Glomerular visceral epithelial cell (primary cell): ENCODE measurements around the gene NEK11.
"Not testable (repeated sequence)": the region's sequence is repeated elsewhere in the genome, so short reads cannot be mapped to it uniquely, and the experiment has no call there.

ENCODE experiments used
- DNase-seq: peaks from one replicate; pipeline ENCODE4 v3.0.0-alpha.2; 2016; ENCODE audit errors: extremely low spot score

The NEK11 gene

DNA sequence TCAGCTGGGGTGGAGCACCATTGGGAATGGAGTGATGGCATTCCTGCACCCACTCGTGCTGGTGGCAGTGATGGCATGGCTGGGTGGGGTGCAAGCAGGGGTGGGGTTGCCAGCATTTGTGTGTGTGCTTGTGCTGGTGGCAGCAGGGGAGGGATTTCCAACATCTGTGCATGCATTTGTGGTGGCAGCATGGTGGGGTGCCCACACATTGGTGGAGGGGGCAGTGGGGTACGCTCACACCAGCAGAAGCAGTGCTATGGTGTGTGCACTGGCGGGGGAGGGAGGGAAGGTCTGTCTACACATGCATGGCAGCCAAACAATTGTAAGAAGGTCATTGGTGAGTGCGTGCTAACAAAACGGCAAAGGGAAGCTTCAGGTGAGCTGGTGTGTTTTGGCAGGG, 278.2 kb downstream of the NEK11 start:
- no peak for DNase-seq

DNA sequence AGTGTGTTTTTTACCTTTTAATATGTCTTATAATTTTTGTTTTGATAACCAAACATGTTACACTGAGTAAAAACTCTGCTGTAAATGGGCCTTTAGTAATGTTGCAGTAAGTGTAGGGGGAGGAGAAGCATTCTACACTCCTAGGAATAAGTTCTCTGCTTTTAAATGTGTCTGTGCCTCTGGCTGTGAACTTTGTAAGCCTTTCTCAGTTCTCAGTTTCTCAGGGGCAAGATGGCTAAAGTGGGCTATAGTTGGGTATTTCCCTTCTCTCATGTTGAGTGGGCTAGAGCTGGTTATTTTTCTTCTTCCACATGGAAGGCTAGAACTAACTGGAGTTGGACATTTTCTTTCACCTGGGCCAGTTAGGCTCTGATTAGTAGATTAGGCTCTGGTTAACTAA, 279.6 kb downstream of the NEK11 start:
- no peak for DNase-seq

DNA sequence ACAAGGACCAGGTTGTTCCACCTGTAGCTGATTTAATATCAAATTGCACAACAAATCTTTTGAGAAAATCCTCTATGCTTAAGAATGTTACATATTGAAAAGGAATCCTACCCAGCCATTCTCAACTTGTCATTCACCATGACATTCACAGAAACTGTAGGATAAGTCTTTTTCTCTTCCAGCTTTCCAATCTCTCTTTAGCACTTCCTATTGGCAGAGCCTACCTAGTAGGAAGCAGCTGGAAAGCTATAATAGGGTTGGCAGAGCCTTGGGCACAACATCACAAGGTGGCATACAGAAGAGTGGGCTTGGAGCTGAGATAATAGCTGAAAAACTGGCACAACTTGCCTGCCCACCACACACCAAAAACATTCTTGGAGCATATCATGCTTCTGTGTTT, 287.6 kb downstream of the NEK11 start:
- DNase-seq: no peak

DNA sequence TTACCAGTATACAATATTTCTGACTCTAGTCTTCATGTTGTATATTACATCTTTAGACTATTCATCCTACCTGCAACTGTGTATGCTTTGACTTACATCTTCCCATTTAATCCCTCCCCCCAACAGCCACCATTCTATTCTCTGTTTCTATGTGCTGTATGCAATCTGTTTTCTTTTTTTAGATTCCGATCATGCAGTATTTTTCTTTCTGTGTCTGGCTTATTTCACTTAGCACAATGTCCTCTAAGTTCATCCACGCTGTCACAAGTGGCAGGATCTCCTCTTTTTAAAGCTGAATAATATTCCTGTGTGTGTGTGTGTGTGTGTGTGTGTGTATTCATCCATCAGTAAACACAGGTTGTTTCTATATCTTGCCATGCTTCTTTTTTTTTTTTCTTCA, 288.5 kb downstream of the NEK11 start:
- DNase-seq: no peak

DNA sequence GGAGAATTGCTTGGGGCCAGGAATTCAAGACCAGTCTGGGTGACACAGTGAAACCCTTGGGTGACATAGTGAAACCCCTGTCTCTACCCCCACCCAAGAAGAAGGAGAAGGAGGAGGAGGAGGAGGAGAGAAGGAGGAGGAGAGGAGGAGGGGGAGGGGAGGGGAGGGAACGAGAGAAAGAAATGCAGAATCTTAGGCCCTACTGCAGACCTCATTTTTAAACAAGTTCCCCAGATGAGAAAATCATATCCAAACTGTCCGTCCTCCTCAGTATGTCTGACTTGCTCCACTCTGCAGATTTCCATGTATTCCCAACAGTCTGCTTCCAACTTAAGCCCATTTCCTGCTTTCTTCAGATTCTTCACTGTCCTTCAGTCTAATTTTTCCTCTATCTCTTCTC, 291.0 kb downstream of the NEK11 start:
- no peak for DNase-seq

DNA sequence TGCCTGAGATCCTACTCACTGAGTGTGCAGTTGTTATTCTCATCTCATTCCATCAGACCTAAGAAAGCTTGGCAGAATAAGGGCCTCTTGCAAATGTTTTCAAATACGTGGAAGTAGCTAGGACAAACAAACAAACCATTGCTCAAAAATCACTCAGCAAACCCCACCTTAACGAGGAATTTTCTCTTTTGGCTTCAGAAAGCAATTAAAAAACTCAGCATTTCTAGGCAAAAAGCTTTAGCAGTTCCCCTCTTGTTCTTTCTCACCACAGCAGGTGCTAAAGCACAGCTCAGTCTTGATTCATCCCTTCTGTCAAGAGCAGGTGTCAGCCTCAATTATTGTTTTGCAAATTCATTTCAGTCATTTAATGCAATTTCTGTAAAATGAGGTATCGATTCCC, 296.3 kb downstream of the NEK11 start:
- no peak for DNase-seq

DNA sequence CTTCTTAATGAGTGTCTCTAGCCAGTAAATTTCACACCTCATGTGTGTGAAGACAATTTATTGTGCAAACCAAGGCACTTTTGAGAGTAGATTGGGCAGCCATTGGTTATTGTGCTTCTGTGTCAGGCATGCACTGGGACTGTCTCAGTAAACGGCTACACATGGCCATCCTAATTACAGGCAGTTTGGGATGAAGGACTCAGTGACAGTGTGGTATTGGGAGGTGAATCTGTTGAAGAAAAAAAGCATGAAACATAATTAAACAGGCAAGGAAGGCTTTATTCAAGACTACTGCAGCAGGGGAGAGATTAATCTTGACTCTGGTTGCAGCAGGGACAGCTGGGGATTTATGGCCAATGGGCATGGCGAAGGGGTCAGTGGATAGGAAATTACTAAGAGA, 297.1 kb downstream of the NEK11 start:
- DNase-seq: no peak

DNA sequence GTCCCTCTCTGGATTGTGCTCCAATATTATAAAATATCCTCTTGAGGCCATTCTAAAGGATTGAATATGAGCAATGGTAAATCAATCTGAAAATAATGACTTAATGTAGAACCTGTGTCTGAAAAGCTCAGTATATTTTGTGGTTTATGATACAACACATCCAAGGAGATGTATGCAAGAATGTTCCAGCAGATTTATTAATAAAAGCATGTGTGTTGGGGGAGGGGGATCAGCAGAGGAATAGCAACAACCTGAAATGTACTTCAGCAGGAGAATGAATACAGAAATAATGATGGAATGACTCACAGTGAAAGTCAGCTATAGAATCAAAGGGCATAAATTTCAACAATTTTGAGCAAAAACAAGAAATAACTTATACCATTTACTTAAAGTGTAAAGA, 298.2 kb downstream of the NEK11 start:
- DNase-seq: no peak

DNA sequence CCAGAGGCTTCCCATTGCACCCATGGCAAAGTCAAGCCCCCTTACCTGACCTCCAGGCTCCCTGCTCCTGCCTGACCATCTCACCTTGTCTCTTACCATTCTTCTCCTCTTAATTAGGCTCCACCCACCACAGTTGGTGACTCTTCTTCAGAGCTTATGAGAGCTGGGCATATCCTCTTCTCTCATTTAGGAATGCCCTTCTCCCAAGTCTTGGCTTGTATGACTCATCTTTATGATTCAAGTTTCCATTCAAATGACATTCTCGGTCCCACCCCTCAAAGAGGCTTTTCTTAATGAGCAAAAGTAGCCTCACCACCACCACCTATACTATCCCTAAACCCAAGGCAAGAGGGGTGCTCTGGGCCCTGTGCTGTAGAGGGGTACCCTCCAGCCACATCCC, 299.6 kb downstream of the NEK11 start:
- DNase-seq: no peak

DNA sequence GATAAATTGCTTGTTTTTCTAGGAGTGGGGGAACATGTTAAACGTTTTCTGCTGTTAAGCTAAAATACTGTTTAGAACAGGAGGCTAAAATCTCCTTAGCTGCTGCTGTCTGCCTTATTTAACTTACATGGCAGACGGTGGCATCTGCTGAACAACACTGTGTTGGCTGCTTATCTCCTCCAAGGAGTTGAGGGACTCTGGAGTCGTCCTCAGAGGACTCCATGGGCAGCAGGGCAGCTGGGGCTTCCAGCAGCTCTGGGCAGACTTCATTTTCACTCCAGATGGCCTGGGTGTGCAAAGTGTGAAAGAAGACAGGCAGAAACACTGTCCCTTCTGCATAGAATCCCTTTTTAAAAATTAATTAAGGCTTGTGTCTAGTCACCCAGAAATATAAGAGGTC, 302.0 kb downstream of the NEK11 start:
- no peak for DNase-seq

DNA sequence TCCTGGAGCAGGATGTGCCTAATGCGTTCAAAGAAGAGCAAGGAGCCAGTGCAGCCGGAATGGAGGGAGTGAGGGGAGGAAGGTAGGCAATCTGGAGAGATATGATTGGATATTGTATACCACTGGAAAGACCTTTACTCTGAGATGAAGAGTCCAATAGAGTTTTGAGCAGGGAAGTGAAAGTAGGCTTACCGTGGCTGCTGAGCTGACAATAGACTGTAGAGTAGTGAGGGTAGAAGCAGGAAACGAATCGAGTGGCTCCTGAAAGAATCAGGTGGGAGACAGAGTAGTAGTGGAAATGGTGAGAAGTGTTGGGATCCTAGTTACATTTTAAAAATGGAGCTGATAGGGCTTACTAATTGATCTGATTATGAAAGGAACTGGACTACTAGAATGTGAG, 303.1 kb downstream of the NEK11 start:
- no peak for DNase-seq

DNA sequence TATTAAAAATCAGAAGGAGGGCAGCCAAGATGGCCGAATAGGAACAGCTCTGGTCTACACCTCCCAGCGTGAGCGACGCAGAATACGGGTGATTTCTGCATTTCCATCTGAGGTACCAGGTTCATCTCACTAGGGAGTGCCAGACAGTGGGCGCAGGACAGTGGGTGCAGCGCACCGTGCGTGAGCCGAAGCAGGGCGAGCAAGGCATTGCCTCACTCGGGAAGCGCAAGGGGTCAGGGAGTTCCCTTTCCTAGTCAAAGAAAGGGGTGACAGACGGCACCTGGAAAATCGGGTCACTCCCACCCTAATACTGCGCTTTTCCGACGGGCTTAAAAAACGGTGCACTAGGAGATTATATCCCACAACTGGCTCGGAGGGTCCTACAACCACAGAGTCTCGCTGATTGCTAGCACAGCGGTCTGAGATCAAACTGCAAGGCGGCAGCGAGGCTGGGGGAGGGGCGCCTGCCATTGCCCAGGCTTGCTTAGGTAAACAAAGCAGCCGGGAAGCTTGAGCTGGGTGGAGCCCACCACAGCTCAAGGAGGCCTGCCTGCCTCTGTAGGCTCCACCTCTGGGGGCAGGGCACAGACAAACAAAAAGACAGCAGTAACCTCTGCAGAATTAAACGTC, 304.9 kb downstream of the NEK11 start:
- DNase-seq: not testable (repeated sequence)

DNA sequence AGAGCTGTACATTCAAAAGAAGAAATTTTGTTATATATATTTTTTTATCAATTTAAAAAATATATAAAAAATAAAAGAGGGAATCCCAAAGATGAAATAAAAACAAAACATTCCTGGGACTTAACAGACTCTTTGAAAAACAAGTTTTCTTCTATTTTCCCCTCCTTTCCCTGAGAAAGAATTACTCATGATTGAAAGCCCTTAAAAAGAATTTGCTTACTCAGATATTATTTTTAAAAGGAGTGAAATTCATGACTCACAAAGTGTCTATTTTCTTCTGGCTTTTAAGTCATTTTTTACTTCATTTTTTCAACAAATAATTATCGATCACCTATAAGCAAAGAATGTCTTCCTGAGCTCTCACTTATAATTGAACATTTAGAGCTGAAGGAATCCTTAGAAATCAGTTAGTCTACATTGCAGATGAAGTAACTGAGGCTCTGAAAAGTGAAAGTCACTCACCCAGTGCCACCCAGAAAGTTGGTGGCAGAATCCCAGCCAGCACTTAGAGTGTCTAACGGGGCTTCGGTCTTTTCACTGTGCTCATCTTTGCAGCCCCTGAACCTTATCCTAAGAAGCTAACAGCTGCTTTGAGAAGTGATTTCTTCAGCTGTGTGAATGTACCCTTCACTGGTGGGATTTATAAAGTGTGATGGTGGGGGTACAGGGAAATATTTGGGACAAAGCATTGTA, 312.4 kb downstream of the NEK11 start:
- no peak for DNase-seq

DNA sequence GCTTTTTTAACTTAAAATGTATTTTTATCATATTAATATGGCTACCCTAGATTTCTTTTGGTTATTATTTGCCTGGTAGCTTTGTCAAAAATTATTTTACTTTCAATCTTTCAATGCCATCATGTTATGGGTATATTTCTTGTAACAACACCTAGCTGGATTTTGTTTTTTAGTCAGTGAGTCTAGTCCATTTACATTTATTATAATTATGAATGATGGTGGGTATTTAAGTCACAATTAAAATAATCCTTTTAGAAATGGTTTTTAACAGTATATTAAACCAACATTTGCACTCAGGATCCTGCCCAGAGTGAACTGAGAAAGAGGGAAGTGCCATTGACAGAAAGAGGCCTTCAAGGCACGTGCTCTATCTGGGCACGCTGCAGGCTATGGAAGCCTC, 315.1 kb downstream of the NEK11 start:
- DNase-seq: no peak

DNA sequence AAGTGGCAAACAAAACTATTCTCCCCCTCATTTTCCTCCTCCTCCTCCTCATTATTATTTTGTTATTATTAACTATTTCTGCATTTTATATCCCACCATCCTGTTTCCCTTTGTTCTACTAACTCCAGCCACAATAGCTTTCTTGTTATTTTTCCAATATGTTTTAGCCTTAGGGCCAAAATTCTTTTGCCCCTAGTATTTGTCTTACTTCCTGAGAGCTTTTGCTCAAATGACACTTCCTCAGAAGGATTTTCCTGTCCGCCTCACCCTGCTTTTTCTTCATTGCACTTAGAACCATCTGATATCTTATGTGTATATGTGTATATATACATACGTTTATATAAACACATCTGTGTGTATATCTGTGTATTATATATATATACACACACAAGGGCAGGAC, 322.2 kb downstream of the NEK11 start:
- DNase-seq: no peak

DNA sequence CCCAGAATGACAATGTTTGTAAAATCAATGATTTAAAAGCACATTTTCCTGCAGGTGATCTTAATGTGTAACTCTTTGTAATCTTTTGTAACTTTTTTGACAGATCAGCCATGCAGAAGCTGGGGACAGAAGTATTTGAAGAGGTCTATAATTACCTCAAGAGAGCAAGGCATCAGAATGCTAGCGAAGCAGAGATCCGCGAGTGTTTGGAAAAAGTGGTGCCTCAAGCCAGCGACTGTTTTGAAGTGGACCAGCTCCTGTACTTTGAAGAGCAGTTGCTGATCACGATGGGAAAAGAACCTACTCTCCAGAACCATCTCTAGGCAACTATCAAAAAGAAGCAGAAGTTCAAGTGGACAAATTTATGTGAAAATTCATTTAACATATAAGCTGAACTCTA, 322.8 kb downstream of the NEK11 start:
- DNase-seq: no peak

DNA sequence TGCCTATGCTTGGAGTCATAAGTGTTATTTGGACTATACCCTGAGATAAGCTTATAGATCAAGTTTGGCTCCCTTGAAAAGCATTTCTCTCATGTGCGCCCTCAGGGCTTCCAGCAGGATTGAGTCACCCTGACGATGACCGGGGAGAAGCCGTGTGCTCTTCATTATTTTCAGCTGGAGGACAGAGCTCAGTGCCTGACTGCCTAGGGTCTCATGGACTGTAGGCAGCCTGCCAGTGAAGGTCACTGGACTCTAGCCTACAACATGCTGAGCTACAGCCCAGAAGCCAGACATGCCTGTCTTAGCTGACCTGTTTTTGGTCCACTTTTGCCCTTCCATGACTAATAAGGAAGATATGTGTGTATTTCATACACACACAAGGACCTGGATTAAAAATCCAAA, 323.3 kb downstream of the NEK11 start:
- peak; percentile 53 for DNase-seq

DNA sequence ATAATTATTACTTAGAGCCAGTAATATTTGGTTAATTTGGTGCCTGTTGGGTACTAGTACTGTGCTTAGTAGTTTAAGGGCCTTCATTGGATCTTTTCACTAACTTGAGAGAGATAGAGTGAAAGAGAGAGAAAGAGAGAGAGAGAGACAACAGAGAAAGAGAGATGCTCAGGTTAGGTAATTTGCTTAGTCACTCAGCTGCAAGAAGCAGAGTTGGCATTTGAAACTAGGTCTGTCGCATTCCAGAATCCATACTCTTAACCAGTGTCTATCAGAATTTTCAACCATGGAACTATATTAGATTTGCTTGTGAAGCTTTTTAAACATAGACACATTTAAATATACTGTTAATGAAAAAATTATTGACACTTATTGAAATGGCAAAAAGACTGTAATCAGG, 323.8 kb downstream of the NEK11 start:
- DNase-seq: no peak

DNA sequence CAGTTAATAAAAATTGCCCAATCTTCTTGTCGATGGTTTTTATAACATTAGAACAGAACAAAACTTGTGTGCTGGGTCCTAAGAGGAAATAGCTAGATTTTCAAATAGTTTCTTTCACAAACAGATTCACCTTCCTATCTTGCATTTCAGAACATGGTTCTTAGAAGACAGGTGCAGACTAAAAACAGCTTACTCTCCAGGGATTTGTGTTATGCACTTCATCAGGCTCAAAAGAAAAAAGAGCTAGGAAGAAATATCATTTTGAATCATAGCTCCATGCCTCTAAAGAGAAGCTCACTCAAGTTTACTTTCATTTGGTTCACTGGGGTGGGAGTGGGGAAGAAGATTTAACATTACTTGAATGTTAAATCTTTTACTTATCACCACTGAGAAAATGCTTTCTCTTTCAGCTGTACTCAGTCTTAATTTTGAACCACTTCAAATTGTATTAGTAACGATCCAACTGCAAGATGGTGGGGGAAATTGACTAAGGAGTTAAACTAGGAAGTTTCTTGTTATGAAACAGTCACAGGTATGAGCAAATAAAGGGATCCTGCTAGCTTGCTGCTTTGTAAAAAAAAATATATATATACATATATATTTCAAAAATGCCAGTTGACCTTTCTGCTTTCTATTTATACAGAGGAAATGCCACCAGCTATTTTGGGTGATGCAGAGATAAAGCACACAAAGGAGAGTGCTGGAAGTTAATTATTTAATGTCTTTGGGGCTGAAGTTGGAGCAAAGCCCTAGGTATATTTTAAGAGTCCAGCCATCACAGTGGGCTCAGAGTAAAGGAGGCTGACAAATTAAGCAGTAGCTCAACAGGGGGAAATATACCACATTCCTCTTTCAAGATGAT, 326.6 kb downstream of the NEK11 start:
- DNase-seq: no peak

DNA sequence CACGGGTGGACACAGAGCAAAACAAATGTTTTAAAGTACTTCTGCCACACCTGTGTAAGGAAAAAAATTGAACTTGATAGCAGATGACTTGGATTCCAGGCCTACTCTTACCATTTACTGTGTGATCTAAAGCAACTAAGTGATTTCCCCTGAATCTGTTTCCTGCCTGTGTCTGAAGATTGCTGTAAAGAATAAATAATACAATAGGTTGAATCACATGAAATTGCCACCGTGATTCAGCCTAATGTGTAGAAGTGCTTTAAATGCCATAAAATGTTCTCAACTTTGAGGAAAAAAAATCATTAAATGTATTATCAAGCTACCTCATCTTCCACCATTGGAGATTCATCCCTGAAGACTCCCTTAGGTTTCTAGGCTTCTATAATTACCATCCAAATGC, 327.3 kb downstream of the NEK11 start:
- DNase-seq: no peak

DNA sequence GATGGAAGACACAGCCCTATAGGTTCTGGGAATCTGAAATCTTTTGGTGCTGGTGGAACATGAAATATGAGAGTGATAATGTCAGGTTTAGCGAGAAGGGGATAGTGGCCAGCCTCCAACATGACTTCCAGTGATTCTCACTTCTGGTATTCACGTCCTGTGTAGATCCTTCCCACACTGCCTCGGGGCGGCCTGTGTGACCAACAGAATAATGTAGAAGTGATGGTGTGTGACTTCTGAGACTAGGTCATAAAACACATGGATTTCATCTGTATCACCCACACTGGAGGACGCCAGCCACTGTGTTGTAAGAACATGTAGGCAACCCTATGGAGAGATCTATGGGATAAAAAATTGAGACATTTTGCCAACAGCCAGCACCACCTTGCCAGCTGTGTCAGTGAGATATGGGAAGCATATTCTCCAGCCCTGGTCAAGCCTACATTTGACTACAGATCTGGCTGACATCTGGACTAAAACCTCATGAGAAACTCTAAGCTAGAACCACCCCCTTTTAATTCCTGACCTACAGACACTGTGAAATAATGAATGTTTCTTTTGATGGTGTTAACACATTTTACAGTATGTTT, 329.4 kb downstream of the NEK11 start:
- DNase-seq: no peak

DNA sequence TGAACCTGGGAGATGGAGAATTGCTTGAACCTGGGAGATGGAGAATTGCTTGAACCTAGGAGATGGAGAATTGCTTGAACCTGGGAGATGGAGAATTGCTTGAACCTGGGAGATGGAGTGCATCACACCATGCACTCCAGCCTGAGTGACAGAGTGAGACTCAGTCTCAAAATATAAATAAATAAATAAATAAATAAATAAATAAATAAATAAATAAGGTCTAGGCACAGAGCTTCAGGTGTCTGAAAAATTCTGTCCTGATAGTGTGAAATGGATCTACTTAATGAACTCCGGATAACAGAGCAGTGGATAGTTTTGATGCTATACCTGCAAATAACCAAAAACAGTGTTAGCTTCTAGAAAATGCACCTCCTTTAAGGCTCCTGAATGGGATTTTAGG, 330.6 kb downstream of the NEK11 start:
- no peak for DNase-seq
